HG03565 (cell line): ENCODE data around the gene HOXA11.

ENCODE experiments used
- ATAC-seq: cut with Tn5 transposase; IDR thresholded peaks from one replicate; pipeline ENCODE4 v1.9.1; 2021; ENCODE audit warnings: mild to moderate bottlenecking, moderate library complexity; ENCODE audit not compliant: unreplicated experiment

HOXA11 gene

DNA sequence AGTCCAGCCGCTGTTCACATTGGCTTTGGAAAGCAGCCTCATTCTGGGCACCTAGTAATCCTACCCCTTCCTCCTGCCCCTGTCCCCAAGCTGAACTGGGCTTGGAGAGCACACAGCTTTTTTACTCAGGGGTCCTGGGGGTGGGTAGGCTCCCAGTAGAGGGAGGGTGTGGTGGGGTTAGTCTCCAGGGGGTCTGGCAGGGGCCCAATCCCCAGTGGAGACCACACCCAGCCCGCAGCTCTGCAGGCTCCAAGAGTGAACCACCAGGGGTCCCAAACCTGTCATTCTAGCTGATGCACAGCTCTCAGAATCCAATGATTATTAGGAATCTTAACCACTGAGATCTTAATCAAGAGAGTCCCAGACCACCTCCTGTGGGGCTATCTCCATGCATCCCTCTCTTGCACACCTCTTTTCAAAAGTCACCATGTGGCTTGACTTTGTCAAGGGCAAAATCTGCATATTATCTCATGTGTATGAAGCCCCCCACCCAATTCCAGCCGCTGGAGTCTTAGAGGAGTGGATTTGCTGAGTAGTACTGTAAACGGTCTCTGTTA, 2.7 kb downstream of the HOXA11 start:
- ATAC-seq: no peak

DNA sequence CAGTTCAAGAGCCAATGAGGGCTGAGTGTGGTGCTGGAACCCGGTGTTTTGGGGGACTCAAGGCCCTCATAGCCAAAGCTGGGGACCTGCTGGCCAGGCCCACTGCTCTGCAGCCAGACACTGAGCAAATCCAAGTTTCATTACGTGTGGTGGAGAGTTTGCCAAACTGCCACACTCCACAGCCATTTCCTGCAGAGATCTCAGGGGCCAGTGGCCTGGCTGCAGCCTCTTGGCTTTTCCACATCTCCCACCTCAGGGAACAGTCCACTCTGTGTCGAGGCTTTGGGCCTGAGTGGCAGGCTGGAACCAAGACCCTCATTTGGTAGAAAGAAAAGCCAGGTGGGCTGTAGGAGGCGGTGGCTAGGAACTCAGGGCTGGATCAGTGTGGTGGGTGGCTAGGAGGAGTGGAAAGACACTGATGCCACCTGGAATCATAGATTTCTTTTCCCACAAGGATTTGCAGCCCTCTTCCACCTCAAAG, 3.2 kb downstream of the HOXA11 start:
- ATAC-seq: no peak

DNA sequence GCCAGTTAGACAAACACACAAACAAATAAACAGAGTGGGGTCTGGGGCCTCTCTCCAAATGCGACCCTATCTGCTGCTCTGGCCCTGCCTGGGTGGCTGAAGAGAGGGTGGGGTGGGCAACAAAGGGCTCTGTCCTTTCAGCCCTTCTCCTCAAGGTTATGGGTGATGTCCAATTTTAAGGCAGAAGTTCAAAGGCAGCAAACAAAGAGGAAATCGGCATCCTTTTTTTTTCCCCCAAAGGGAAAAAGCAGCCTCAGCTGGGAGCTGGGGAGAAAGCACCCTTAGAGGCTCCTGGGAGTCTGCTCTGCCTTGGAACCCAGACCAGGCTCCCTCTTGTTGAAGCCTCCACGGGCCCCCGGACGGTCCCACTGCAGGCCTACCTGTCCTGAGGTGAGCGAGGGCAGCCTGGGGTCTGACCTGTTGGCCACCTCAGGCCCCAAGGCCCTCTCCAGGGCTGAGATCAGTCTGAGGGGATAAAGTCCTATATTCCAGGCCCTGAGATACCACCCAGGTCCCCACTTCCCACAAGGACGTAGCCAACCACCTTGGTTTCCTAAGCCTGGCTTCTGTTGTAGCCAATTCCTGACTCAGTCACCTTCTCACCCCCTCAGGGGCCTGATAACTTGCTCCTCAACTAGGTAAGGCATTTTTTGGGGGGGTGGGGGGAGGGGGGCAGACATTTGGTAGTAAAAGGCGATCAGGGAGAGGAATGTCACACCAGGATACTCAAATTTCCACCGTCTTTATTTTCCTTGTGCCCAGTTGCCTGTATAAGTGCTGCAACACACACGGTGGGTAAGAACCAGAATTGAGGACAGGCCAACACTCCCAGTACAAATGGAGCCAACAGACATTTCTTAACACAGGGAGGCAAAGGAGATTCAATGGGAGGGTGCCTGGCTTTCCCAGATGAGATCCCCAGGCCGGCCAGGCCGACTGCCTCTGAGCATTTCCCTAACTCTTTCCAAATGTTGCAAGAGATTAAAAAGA, 4.3 kb downstream of the HOXA11 start:
- no peak for ATAC-seq

DNA sequence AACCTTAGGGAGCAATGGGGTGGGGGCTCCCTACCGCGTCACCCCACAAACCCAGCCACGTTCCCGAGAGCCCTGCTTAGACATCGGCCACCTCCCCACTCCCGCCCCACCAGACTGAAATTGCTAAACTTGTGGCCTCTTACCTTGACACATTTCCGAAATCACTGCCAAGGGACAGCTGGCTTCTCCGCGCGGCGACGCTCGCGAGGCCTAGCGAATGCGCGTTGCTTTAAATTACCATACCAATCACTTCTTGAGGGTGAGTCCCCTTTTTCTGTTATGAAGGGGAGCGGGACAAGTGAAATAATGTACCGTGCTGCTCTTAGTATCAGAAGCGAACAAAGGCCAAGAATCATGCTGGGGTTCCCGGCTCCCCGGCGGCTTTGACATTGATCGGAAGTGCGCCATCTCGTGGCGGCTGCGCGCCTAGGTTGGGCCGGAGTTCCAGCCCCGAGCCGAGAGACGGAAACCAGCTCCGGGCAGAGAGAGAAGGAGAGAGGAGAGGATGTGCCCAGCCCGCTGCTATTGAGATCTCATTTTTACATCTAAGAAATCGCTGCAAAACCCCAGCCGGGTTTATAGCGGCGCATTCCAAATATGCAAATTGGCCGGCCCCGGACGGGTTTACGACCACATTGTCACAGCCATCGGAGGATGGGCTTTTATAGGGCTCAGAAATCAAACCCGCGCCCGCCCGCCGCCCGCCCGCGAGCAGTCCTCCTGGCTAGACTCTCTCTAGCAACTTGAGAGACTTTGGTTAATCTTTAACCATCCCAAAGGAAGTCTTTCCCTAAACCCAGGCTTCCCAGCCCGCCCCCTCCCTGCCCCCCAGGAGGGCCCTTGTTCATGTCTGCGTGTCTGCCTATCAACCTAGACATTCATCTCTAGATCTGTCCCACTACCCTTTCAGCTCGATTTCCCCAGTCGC, 5.3 kb downstream of the HOXA11 start:
- no peak for ATAC-seq

DNA sequence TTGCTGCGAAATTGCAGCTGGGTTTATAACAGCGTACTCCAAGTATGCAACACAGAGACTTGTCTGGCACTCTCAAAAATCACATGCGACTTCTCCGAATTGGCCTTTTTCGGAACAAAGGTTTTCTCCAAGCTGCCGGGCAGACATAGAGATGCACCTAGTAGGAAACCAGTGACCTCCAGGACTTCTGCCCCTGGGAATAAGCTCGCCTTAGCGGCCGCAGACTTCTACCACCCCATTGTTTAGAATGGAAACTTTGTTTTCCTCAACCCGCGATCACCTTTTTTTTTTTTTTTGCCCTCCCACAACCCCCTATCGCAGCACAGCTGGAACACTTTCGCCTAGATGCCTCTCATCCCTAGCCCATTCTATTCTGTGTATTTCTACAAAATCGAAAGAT, 6.0 kb downstream of the HOXA11 start:
- ATAC-seq: no peak

DNA sequence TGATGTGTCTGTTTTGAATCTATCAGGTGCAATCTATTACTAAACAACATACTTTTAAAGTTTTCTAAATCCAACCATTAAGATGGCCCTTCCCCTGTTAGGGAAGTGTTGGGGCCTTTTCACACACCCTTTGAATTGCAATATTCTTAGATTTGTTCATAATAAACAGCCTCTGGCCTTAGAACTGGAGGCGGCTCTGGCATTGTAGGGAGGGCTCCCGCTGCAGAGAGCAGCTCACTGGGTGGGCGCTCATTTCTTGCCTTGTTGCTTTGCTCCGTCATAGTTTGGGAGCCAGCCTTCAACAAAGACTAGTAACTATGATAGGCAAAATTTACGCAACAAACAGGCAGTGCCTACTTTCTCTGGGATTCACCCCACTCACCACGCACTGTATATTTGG, 6.7 kb downstream of the HOXA11 start:
- no peak for ATAC-seq

DNA sequence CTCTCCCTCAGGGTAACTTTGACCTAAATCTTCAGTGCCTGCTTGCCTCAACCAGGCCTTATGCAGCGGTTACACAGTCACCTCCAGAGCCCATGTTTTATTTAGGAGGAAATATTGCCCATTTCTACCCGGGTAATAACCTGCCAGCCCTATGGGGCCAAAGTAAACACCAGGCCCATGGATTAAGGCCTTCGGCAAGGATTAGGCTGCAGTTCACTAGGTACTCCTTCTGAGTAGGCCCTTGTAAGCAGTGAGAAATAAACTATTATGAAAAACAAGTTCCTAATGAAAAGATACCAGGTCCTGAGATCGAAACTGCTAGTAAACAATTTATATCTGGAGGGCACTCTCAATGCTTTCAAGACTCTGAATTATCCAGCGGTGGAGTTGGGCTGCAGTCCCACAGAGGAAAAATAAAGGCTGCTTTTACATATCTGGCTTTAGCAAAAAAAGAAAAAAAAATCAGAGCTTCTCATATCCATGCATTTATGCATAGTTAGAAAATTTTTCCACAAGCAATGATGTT, 7.2 kb downstream of the HOXA11 start:
- ATAC-seq: no peak

DNA sequence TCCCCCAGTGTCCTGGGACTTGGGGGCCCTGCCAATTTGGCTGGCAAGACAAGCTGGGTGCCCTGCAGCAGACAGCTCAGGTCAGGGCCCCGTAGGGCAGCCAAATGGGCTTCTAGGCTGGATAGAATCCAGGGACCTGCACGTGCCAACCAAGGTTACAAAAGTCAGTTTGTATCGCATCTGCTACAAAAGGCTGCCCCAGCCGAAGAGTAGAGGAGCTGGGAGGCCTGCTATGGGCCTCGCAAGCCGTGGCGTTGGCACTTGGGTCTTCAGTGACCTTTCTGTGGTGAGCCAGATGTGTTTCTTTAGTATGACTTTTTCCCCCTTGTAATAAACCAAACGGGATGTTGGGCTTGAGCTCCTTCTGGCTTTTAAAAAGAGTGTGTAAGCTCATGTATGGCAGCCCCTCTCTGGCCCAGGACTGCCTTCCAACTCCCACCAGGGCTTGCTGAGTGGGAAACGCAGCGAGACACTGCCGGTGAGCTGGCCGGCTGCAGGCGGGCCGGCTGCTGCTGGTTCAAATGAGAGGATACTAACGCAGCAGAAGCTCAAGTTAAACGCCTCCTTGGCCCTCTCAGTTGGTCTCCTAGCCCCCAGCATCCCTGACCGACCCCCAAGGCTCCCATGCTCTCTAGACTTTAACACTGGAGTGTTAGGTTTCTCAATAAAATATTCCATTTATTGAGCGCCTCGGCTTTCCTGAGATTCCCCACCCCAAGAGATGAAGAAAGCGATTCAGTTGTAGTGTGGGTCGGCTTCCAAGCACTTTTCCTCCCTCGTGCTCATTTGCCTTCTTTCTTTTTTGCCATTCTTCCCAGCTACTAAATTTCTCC, 7.9 kb downstream of the HOXA11 start:
- no peak for ATAC-seq

DNA sequence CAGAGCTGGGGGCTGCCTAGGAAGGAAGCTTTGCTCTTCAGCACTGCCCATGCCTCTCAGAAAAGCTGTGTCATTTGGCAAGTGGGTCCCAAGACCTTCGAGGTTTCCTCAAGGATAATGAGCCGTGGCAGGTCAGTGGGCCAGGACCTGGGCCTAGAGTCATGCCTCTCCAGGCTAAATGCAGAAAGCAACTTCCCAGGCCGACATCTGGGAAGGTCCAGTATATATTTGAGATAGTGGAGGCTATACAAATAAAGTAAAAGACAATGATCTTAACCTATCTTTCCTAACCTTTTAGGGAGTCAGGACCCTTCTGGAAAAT, 8.5 kb downstream of the HOXA11 start:
- no peak for ATAC-seq

DNA sequence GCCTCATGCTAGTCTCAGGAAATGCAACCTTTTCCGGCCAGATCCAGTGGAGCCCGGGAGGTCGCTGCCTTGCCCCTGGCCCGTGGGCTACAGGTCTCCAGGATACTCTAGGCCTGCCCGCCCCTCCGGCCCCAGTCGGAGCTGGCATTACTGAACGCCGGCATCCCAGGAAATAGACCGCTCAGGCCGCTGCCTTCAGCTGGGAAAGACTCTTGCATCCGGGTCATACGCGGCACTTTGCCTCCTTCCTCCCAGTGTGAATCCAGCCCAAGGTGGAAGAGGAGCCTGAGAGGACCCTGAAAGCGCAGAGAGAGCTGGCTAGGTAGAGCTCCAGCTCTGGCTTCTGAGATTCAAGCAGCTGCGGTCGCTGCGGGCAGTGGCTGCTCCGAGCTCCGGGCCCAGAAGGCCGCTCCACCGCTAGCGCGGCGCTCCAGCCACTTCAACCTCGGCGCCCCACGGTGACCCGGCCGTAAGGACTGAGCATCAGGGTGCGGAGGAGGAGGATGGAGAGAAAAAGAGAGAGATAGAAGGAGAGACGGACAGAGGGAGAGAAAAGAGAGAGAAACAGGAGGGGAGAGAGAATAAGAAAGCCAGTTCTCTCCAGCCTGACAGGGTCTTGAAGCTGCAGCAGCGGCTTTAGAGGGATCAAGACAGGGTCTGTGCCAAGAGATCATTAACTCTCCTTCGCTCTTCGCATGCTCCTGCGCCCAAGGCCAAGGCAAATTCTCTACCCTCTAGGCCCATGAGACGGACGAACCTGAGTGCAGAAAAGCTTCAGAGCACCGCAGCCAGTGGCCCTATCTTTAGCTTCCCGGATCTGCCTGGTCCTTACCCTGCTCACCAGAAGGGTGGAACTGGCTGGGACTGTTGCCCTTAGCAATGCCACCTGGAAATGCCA, 9.2 kb downstream of the HOXA11 start:
- ATAC-seq: no peak

DNA sequence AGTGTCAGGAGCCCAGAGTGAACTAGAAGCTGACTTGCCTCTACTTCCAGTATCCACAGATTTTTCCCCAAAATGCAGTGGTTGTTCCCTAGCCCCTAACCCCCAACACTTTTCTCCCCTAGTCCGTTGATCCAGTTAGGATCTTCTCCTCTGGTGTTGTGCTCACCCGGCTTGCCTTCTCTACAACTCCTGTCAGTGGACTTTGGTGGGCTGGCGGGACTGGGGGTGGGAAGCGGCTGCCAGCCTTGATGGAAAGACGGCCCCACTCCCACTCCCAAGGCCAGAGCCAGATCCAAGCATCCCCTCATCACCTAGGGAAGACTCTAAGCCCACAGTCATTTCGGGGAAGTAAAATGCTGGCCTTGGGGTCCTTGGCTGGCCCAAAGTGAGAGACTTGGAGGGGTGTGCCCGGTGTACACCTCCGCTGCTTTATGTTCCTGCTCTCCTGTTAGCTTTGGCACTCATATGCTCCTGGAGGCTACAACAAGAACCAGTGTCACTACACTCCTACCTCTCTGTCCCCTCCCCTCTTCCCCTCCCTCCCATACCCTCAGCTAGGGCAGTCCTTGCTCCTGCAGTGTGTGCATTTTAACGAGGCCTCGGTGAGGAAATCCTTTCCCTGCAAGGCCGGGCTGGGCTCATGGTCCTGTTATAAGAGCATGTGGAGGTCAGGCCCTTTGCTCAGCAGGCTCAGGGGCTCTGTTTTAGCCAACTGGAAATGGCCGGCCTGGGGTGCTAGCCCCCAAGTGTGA, 10.0 kb downstream of the HOXA11 start:
- ATAC-seq: no peak

DNA sequence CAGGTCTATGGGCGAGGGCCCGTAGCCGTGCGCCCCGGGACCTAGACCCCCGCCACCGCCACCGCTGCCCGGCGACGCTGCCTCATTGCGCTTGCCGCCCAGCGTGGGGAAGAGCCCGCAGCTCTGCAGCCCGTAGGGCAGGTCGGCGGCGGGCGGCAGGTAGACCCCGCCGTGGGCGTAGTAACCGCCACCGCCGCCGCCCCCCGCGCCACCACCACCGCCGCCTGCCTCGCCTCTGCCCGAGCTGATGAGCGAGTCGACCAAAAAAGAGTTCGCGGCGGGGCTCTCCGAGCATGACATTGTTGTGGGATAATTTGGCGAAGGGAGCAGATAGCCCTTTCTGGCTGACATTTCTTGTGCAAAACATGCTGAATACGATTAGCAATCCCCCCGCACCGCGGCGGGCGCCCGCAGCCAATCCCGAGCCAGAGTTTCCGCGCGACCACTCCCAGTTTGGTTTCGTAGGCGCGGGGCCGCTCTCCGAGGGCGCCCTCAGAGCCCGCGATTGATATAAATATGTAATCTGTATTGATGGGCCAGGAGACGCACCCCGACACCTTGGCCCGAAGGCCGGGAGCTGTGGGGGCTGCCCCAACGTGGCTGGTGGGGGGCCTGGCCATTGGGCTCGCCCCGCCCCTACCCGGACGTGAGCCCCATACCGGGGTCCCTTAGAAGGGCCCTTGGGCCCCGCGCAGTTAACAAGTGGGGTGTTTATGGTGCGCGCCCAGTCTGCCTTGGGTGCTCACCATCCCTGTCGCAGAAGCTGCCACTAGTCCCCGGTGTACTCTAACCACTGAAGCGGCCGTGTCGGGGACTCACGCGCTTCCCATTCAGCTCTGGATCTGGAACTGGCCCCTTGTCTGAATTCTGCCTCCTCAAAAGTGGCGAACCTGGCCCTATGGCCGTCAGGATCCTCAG, 10.8 kb downstream of the HOXA11 start, which contains the start of gene HOXA10:
HOXA10 (minus strand) TSS at position 365 of the 918 bp plus-strand sequence; CDS start at position 351, 14 bp downstream.
- ATAC-seq: no peak

DNA sequence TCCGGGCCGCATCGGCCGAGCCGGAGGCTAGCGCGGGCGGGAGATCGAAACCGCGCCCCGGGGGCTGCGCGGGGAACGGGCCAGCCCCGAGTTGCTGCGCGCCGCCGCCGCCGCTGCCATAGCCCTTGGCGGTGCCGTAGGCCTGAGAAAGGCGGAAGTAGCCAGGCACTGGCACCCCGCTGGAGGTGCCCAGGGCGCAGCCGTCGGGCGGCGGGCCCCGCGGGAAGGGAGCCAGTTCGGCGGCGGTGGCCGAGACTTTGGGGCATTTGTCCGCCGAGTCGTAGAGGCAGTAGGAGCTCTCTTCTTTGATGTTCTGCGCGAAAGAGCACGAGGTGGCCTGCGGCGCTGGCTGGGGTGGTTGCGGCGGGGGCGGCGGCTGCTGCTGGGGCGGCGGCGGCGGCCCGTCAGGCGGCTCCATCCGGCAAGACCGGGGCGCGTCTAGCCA, 11.5 kb downstream of the HOXA11 start:
- ATAC-seq: no peak

DNA sequence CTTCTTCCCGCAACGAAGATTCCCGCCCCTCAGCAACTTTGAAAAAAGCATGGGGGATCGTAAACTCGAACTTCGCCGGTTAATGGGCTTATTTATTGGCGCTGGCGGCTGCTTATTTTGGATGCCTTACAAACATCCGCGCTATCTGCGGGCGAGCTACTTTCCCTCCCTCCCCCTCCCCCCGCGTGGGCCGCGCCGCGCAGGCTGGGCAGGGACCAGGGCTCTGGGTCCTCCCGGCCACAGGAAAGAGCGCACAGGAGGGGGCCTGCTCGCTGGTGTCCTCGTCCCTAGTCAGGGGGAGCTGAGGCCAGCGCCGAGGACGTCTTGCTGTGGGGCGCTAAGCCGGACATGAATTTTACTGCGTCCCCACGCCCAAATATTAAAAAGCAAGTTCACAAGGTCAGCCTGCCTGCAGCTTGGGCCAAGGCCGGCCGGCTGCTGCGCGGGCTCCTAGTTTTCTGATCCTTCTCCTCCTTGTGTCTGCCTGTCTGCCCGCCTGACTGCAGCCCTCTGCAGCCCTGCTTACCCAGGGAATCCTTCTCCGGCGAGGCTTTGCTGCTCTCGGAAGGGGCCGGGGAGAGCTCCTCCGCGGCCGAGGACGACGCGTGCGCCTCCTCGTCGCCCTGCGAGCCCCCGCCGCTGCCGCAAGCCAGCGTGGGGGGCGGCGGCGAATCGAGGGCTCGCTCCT, 12.1 kb downstream of the HOXA11 start:
- ATAC-seq: no peak

DNA sequence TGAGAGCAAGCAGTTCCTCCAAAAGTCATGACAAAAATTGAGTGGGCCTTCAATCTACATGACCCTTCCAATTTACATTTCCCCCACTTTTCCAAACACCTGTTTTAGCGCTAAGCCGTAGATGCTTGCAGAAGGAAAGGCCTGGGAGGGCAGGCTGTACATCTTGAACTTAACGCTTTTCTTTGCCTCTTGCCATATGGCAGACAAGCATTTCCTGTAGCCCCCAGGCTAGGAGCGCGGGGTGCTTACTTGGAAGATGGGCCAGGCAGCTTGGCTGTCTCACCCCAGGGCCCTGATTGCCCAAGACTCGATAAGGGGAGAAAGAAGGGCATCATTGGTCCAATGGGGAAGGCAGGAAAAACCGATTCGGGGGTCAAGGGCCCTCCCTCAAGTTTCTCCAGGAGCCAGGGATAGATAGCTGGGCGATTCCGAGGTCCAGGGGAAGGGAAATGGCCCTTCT, 12.7 kb downstream of the HOXA11 start:
- ATAC-seq: no peak

DNA sequence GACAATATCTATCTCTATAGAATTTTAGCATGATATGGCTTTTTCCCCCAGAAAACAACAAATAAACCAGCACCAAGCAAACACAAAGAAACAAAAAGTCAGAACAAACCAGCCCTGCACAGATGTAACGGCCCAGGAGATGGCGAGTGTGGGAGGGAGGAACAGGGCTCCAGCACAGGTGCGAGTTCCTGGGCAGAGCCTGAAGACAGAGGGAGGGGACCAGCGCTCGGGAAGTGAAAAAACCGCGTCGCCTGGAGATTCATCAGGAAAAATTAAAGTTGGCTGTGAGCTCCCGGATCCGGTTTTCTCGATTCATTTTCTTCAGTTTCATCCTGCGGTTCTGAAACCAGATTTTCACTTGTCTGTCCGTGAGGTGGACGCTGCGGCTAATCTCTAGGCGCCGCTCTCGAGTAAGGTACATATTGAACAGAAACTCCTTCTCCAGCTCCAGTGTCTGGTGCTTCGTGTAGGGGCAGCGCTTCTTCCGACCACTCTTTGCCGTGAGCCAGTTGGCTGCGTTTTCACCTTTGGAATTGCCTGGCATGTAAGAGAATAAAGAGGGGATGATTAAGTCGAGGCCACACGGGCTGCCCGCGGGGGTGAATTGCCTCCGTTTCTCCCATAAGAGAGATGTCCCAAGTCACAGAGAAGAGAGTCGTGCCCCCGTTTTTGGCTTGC, 13.3 kb downstream of the HOXA11 start:
- ATAC-seq: no peak
